ENCODE results near the gene AKAP8L.

AKAP8L gene, protein sequence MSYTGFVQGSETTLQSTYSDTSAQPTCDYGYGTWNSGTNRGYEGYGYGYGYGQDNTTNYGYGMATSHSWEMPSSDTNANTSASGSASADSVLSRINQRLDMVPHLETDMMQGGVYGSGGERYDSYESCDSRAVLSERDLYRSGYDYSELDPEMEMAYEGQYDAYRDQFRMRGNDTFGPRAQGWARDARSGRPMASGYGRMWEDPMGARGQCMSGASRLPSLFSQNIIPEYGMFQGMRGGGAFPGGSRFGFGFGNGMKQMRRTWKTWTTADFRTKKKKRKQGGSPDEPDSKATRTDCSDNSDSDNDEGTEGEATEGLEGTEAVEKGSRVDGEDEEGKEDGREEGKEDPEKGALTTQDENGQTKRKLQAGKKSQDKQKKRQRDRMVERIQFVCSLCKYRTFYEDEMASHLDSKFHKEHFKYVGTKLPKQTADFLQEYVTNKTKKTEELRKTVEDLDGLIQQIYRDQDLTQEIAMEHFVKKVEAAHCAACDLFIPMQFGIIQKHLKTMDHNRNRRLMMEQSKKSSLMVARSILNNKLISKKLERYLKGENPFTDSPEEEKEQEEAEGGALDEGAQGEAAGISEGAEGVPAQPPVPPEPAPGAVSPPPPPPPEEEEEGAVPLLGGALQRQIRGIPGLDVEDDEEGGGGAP

DNA sequence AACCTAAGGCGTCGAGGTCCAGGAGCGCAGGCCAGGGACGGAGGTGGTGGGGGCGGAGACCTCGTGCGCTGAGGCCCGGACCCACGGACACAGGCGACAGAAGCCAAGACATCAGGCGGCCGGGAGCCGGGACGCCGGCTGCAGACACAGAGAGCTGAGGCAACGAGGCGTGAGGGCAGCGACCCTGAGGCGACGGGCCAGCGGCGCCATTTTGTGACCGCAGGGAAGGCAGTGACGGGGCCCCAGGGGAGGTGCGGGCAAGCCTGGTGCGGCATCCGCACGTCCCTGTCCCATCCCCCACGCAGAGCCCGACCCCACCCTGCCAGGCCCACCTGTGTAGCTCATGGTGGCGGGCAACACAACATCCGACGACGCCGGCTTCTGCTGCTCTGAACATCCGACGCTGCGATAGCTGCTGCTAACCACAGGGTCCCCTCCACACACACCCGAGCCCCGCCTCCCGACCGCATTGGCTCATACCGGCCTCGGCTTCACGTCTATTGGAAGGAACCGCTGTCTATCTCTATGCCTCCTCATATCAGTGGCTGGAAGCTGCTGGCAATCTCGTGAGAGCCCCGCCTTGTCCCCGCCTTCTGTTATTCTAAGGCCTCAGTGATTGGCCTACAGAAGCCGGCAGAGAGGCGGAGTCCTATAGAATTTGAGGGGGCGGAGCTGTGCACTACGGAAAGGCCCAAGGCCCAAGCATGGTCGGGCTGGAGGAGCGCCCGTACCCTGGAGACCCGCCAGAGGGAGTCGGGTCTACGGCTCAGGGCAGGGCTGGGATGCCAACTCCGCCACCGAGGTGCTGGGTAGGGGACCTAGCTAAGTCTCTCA is at the start of gene AKAP8L:
Gene AKAP8L, minus strand, starts transcription at position 410 of the 834 bp plus-strand sequence. Its CDS starts 65 bp downstream, at position 345.
- FAIRE-seq (peak; percentile 72), DNase-seq (ENCODE audit: insufficient read length, low spot score) (peak; percentile 98)
- TF ChIP-seq POLR2A (IDR thresholded peaks at IDR 0.05; ENCODE audit: low read depth, low read length): peak; percentile 92

GRCh38 chr19:15467734-15468214 is 49.0 kb upstream of the AKAP8L start:
- no peak for DNase-seq (ENCODE audit: insufficient read length, low spot score)
- no peak for FAIRE-seq
- no peak for TF ChIP-seq POLR2A (IDR thresholded peaks at IDR 0.05; ENCODE audit: low read depth, low read length)

DNA sequence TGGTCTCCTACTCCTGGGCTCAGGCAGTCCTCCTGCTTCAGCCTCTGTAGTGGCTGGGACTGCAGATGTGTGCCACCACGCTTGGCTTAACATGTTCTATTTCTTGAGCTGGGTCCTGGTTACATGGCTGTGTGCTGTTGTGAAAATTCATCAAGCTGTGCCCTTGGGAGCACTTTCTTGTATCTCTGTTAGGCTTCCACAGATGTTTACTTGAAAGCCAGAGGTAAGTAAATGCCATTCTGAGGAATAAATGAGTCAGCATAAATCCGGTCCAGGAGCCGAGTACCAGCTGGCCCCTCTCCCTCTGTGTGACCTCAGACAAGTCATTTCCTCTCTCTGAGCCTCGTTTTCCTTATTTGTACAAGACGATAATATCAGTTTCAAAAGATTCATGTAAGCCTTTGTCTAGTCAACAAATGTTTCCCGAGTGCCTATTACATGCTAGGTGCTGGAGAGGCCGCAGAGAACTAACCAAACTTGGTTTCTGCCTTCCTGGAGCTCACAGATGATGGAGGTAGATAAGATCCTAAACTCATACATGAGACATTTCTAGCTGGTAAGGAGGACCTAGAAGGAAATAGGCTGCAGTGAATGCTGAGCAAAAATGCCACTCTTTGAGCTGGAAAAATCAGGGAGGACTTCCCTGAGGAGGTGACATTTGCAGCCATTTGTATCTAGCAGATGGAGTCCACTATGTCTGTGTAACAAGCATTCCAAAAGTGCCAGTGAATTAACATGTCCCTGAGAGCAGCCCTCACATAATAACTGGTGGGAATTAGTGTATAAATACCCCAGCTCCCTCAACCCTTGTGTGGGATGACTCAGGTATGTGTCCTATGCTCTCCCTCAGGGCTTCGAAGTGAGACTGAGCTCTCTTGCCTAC is 48.3 kb upstream of the AKAP8L start:
- FAIRE-seq (no peak), DNase-seq (ENCODE audit: insufficient read length, low spot score) (no peak)
- TF ChIP-seq POLR2A (IDR thresholded peaks at IDR 0.05; ENCODE audit: low read depth, low read length): no peak

DNA sequence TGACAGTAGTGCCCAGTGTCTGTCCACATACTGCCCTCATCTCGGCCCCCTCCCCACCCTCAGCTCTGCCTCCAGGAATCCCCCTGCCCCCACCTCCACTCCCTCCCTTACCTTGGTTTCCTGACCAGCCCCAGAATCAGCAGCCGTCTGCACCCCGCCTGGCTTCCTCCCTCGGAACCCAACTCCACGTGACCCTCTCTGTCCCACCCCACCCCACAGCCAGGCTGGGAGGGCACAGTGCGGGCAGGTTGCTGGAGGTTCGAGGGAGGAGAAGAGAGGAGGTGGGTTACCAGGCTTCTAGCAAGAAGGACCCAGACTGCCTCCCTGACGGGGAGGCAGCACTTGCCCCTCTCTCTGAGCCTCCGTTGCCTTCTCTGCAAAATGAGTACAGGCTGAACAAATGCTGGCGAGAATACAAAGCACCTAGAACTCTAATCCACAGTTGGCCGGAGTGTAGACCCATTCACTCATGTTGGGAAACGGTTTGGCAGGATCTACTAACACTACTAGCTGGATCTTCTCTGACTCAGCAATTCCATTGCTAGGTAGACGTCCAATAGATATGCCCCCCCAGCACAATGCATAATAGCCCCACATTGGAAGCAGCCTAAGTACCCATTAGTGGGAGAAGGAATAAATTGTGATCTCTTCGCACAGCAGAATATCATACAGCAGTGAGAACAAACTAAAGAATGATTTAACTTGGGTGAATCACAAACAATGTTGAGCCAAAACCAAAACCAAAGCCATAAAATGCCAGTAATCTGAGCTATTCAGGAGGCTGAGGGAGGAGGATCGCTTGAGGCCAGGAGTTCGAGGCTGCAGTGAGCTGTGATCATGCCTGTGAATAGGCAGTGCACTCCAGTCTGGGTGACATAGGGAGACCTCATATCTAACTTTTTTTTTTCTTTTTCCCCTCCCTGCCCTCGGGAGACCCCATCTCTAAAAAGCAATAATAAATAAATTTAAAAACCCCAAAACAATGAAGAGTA is 45.9 kb upstream of the AKAP8L start, which contains the start of gene RASAL3:
Gene RASAL3, minus strand, starts transcription at position 151 of the 992 bp plus-strand sequence. CDS start 186 bp downstream, outside the sequence.
- no peak for FAIRE-seq
- DNase-seq (ENCODE audit: insufficient read length, low spot score): no peak

GRCh38 chr19:15463861-15464371 is 45.1 kb upstream of the AKAP8L start:
- FAIRE-seq: no peak

More for the DNA sequence above, 45.9 kb upstream of the AKAP8L start, which contains the start of gene RASAL3:
- TF ChIP-seq POLR2A (IDR thresholded peaks at IDR 0.05; ENCODE audit: low read depth, low read length): no peak

DNA sequence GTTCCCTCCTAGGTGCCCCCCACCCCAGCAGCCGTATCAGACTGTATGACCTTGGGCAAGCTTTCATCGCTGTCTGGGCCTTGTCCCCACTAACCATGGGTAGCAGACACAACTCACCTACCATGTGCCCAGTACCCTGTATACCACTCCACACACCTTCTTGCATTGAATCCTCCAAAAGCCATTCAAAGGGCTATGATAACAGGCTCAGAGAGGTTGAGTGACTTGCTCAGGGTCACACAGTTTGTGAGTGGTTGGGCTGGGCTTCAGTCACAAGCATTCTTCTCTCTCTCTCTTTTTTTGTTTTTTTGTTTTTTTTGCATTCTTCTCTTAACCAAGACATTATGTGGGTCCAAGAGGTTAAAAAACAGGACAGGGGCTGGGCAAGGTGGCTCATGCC is 42.9 kb upstream of the AKAP8L start:
- DNase-seq (ENCODE audit: insufficient read length, low spot score) (no peak), FAIRE-seq (no peak)
- TF ChIP-seq POLR2A (IDR thresholded peaks at IDR 0.05; ENCODE audit: low read depth, low read length): no peak

More at GRCh38 chr19:15463861-15464371, 45.1 kb upstream of the AKAP8L start:
- no peak for TF ChIP-seq POLR2A (IDR thresholded peaks at IDR 0.05; ENCODE audit: low read depth, low read length)
- no peak for DNase-seq (ENCODE audit: insufficient read length, low spot score)

- TF ChIP-seq POLR2A (IDR thresholded peaks at IDR 0.05; ENCODE audit: low read depth, low read length): no peak
- DNase-seq (ENCODE audit: insufficient read length, low spot score) (no peak), FAIRE-seq (no peak)
These were observed 39.1 kb upstream of the AKAP8L start for GRCh38 chr19:15457701-15458484.

DNA sequence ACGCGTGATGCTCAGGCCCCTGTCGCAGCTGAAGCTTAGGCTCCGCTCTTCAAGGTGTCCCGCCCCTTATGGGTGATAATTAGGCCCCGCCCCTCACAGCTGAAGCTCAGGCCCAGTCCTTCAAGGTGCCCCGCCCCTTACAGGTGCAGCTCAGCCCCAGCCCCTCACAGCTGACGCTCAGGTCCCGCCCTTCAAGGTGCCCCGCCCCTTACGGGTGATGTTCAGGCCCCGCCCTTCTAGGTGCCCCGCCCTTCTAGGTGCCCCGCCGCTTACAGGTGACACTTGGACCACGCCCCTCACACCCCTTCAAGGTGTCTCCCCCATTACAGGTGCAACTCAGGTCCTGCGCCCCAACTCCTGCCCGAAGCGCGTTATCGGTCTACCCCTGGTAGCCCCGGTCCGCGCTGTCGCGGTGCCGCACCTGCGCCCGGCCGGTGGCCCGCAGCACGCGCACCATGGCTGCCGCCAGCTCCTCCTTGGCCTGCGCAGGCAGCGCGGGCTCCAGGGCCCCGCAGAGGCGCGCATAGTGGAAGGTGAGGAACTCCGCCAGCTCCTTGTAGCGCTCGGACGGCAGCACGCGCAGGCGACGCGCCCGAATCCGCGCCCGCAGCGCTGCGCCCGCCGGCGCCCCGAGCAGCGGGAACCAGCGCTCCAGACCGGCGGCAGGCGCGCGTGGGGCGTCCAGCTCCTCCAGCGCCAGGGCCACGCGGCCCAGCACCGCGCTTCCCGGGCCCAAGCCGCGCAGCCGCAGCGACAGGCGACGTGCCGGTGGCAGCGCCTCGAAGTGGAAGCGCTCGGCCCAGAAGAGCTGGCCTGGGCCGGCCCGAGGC is 38.3 kb upstream of the AKAP8L start:
- FAIRE-seq (no peak), DNase-seq (ENCODE audit: insufficient read length, low spot score) (no peak)

DNA sequence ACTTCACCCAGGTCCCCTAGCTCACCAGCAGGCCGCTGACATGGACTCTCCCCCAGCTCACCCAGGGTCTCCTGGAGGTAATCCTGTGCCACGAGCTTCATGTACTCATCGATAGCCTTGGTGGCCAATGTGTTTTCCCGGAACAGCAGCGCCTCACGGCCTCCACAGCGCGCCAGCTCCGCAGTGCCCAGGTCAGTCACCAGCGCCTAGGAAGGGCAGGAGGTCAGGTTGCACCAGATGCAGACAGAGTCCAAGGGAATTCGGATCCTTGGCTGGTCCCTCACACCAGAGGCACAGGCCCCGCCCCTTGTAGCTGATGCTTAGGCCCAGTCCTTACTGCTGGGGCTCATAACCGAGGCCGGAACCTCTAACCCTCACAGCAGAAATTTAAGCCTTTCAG is 37.7 kb upstream of the AKAP8L start:
- DNase-seq (ENCODE audit: insufficient read length, low spot score): no peak
- no peak for FAIRE-seq
- no peak for TF ChIP-seq POLR2A (IDR thresholded peaks at IDR 0.05; ENCODE audit: low read depth, low read length)

More for the DNA sequence above, 38.3 kb upstream of the AKAP8L start:
- TF ChIP-seq POLR2A (IDR thresholded peaks at IDR 0.05; ENCODE audit: low read depth, low read length): no peak

GRCh38 chr19:15455996-15456395 is 37.2 kb upstream of the AKAP8L start:
- DNase-seq (ENCODE audit: insufficient read length, low spot score) (no peak), FAIRE-seq (no peak)
- no peak for TF ChIP-seq POLR2A (IDR thresholded peaks at IDR 0.05; ENCODE audit: low read depth, low read length)
